ENCODE data around the gene IL12A. TPM values are rescaled to one million over a fixed set of nuclear protein-coding genes. Genes with fewer than 3 reads are reported as not detected.

The IL12A gene
- total and polyA plus RNA-seq, 7 donors = 0.08 to 0.79 (median 0.31) TPM

DNA sequence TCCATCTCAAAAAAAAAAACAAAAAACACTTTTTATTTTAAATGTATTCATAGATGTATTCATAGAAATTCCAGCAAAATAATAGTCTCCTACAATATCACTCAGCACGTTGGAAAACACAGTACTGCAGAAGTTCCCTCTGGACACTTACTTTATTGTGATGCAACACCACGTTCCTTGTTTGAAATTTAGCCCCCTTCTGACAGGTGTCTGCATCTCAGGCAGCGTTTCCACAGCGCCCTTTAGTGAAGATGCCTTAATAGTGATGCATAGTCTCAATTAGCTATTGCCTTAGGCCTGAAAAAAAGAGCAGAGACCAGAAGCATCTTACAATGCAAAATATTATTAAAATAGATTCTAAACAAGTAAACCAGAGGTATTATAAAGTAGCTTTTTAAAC is 20.3 kb downstream of the IL12A start:
- ATAC-seq (no peak), DNase-seq (no peak)
- 35 to 49% (median 38%) methylated on average over 4 of the region's 4 CpGs for WGBS, 3 donors
- Histone ChIP-seq H3K27me3 (ENCODE audit: insufficient read depth in 3 of 3, low read length in 2 of 3) (no peaks in the 10 kb centered on the region), H3K27ac (no peak overlapping the region), H3K4me1 (no peaks in the 10 kb centered on the region), H3K9me3 (no peaks in the 10 kb centered on the region), H3K36me3 (ENCODE audit: insufficient read depth in 1 of 2, low read depth in 1 of 2) (no peaks in the 10 kb centered on the region), H3K4me3 (no peak overlapping the region)
- TF ChIP-seq, protein P1, sequence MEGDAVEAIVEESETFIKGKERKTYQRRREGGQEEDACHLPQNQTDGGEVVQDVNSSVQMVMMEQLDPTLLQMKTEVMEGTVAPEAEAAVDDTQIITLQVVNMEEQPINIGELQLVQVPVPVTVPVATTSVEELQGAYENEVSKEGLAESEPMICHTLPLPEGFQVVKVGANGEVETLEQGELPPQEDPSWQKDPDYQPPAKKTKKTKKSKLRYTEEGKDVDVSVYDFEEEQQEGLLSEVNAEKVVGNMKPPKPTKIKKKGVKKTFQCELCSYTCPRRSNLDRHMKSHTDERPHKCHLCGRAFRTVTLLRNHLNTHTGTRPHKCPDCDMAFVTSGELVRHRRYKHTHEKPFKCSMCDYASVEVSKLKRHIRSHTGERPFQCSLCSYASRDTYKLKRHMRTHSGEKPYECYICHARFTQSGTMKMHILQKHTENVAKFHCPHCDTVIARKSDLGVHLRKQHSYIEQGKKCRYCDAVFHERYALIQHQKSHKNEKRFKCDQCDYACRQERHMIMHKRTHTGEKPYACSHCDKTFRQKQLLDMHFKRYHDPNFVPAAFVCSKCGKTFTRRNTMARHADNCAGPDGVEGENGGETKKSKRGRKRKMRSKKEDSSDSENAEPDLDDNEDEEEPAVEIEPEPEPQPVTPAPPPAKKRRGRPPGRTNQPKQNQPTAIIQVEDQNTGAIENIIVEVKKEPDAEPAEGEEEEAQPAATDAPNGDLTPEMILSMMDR (IDR thresholded peaks at IDR 0.05) = no peak
- intact Hi-C loops (cut with DNase I) = loop anchor here (5.0 to 10.0 kb wide), 5 partner anchors 117 to 1164 kb away; no protein-coding TSS in a partner anchor

DNA sequence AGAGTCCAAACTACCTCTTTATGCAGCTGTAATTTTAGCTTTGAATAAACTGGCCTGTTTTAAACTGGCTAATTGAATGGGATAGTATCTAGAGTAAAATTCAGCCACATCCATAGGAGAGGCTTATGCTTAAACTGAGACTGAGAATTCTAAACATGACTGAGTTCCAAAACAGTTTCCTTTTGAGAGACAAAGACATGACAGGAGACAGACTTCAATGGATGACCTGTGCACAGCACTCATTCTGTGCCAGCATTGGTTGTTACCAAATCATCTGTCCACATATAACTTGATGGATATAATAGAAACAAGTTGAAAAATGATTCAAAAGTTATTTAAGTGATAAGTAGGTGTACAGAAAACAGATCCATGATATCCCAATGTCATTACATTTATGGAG is 20.9 kb downstream of the IL12A start:
- intact Hi-C loops (cut with DNase I) = loop anchor here (5.0 to 10.0 kb wide), 5 partner anchors 117 to 1165 kb away; no protein-coding TSS in a partner anchor
- Histone ChIP-seq H3K27me3 (ENCODE audit: insufficient read depth in 3 of 3, low read length in 2 of 3) (no peaks in the 10 kb centered on the region), H3K4me1 (no peaks in the 10 kb centered on the region), H3K4me3 (no peak overlapping the region), H3K27ac (no peak overlapping the region), H3K9me3 (no peaks in the 10 kb centered on the region), H3K36me3 (ENCODE audit: insufficient read depth in 1 of 2, low read depth in 1 of 2) (no peaks in the 10 kb centered on the region)
- ATAC-seq = no peak
- DNase-seq = no peak
- TF ChIP-seq, protein P1 (IDR thresholded peaks at IDR 0.05) = no peak

DNA sequence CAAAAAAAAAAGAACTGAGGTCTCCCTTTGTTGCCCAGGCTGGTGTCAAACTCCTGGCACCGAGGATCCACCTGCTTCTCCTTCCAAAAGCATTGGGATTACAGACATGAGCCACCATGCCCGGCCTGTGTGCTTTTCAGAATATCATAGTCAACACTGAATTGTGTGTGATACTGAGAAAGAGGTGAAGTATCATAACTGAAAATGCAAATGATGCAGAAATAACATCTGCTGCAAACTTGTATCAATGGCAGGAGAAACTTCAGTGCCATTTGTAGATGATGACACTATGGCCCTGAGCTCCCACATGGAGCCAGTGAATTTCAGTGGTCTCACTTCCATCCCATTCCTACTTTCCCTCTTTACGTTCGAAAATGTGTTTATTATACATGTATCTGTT is 21.9 kb downstream of the IL12A start:
- no peak overlapping the region for H3K4me3 ChIP-seq
- H3K4me1 ChIP-seq = no peaks in the 10 kb centered on the region
- no peaks in the 10 kb centered on the region for H3K9me3 ChIP-seq
- TF ChIP-seq, protein P1 (IDR thresholded peaks at IDR 0.05) = no peak
- H3K27me3 ChIP-seq (ENCODE audit: insufficient read depth in 3 of 3, low read length in 2 of 3) = no peaks in the 10 kb centered on the region
- no peaks in the 10 kb centered on the region for H3K36me3 ChIP-seq (ENCODE audit: insufficient read depth in 1 of 2, low read depth in 1 of 2)
- intact Hi-C loops (cut with DNase I) = no loop called here
- no peak overlapping the region for H3K27ac ChIP-seq
- 87 to 90% (median 88%) methylated on average over 4 of the region's 4 CpGs for WGBS, 3 donors
- ATAC-seq (no peak), DNase-seq (no peak)

DNA sequence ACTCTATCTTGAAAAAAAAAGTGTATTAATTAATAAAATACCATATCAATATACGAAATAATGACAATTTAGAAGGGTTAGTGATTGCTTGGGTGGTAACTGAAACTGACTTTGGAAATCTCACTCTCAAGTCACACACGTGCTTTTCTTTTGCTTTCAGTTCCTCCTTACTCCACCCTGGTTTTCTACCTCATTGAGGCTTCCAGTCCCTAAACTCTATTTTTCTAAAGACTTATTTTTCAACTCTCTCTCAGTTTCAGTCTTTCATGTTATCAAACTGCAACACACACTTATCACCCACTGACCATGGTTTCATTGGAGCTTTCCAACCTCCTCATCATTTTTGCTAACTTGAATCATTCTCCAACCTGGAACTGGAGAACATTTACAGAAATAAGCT is 23.5 kb downstream of the IL12A start:
- H3K27me3 ChIP-seq (ENCODE audit: insufficient read depth in 3 of 3, low read length in 2 of 3) = no peaks in the 10 kb centered on the region
- TF ChIP-seq, protein P1 (IDR thresholded peaks at IDR 0.05) = no peak
- no peak overlapping the region for H3K4me3 ChIP-seq
- WGBS, 3 donors = 74 to 91% (median 80%) methylated on average over 2 of the region's 2 CpGs
- DNase-seq (no peak), ATAC-seq (no peak)
- H3K27ac ChIP-seq = no peak overlapping the region
- no peaks in the 10 kb centered on the region for H3K9me3 ChIP-seq
- no peaks in the 10 kb centered on the region for H3K4me1 ChIP-seq
- H3K36me3 ChIP-seq (ENCODE audit: insufficient read depth in 1 of 2, low read depth in 1 of 2) = no peaks in the 10 kb centered on the region
- intact Hi-C loops (cut with DNase I) = no loop called here

DNA sequence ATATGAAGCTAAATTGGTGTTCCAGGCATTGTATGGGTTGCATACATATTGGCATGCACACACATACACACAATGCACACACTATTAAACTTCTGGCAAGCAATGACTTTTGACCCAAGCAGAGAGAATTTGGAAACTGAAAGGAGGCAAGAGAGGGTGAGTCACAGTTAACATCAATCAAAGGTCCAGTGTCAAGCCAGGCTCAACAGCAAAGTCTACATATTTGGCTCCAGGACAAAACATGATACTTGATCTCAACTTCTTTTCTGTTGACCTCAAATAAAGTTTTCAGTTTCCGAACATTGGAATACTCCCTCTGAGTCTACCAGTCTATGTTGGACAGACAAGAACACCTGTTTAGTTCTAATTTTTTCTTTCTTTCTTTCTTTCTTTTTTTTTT is 28.3 kb downstream of the IL12A start:
- Histone ChIP-seq H3K4me1 (no peaks in the 10 kb centered on the region), H3K27me3 (ENCODE audit: insufficient read depth in 3 of 3, low read length in 2 of 3) (peaks cover 0 to 3% (median 0%) of the 10 kb centered on the region in 3 donors), H3K36me3 (ENCODE audit: insufficient read depth in 1 of 2, low read depth in 1 of 2) (no peaks in the 10 kb centered on the region), H3K4me3 (no peak overlapping the region), H3K9me3 (no peaks in the 10 kb centered on the region), H3K27ac (no peak overlapping the region)
- TF ChIP-seq, protein P1 (IDR thresholded peaks at IDR 0.05) = no peak
- DNase-seq = no peak
- ATAC-seq = peak in 3 of 4 donors; percentile 53 to 77 (median 53)
- 22 to 42% (median 35%) methylated on average over 1 of the region's 1 CpG for WGBS, 3 donors
- intact Hi-C loops (cut with DNase I) = no loop called here
